RWPE2 (cell line): ENCODE data around the gene DCBLD1.

ENCODE experiments used
- ATAC-seq: fragments of 200-7000 bp; cut with Tn5 transposase; 3 replicates; pipeline ENCODE4 v1.9.1; 2021; ENCODE audit warnings: low read depth
- DNase-seq: peaks from one replicate; pipeline ENCODE4 v3.0.0-alpha.2; 2020; ENCODE audit warnings: low spot score
- H3K27ac ChIP-seq: fragments of 450-650 bp; 2 replicates; pipeline ENCODE4 v1.5.1; 2017; ENCODE audit warnings: mild to moderate bottlenecking; ENCODE audit not compliant: poor library complexity, severe bottlenecking
- H3K27me3 ChIP-seq: fragments of 250-450 bp; sonication (Bioruptor Pico); 2 replicates; pipeline ENCODE4 v1.5.1; 2021; ENCODE audit warnings: mild to moderate bottlenecking, moderate library complexity; ENCODE audit not compliant: insufficient read depth, poor library complexity, severe bottlenecking
- H3K36me3 ChIP-seq: fragments of 250-450 bp; sonication (Bioruptor Pico); 2 replicates; pipeline ENCODE4 v1.5.1; 2020; ENCODE audit warnings: low read depth, mild to moderate bottlenecking, moderate library complexity
- H3K4me1 ChIP-seq: fragments of 250-450 bp; sonication (Bioruptor Pico); 2 replicates; pipeline ENCODE4 v1.5.1; 2021; ENCODE audit warnings: mild to moderate bottlenecking, moderate library complexity; ENCODE audit not compliant: insufficient read depth, poor library complexity, severe bottlenecking
- H3K4me3 ChIP-seq: fragments of 250-450 bp; sonication (Bioruptor Pico); 2 replicates; pipeline ENCODE4 v1.5.1; 2021; ENCODE audit warnings: mild to moderate bottlenecking, moderate library complexity; ENCODE audit not compliant: severe bottlenecking
- H3K9me3 ChIP-seq: fragments of 250-450 bp; sonication (Bioruptor Pico); 2 replicates; pipeline ENCODE4 v1.5.1; 2021; ENCODE audit warnings: mild to moderate bottlenecking, moderate library complexity; ENCODE audit not compliant: severe bottlenecking
- TF ChIP-seq, protein P1 (sequence below): fragments of 450-650 bp; IDR thresholded peaks from one replicate; pipeline ENCODE4 v1.5.1; 2017; ENCODE audit warnings: mild to moderate bottlenecking, moderate library complexity; ENCODE audit not compliant: poor library complexity, severe bottlenecking

DCBLD1 gene

DNA sequence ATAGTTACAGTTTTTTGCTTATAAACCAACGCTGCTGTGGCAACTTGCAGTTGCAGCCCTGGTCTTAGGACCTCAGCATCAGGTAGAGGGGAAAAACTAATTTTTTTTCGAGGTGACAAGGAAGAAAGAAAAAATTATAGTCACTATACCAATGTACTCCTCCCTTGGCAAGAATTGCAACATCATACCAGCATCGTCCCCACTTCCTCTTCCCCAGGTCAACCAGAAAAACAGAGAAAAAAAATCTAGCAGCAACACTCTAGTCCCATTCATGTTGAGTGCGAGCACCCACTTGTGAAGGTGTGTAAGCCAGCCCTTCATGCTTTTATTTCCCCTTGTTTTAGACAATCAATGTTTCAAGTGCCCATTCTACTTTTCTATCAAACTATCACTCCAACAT is 13.1 kb upstream of the DCBLD1 start:
- DNase-seq (no peak), ATAC-seq (no peak)
- Histone ChIP-seq H3K9me3 (no peaks in the 10 kb centered on the region), H3K27ac (no peak overlapping the region), H3K36me3 (no peaks in the 10 kb centered on the region), H3K4me1 (peaks cover 4% of the 10 kb centered on the region), H3K27me3 (no peaks in the 10 kb centered on the region), H3K4me3 (no peak overlapping the region)
- TF ChIP-seq, protein P1, sequence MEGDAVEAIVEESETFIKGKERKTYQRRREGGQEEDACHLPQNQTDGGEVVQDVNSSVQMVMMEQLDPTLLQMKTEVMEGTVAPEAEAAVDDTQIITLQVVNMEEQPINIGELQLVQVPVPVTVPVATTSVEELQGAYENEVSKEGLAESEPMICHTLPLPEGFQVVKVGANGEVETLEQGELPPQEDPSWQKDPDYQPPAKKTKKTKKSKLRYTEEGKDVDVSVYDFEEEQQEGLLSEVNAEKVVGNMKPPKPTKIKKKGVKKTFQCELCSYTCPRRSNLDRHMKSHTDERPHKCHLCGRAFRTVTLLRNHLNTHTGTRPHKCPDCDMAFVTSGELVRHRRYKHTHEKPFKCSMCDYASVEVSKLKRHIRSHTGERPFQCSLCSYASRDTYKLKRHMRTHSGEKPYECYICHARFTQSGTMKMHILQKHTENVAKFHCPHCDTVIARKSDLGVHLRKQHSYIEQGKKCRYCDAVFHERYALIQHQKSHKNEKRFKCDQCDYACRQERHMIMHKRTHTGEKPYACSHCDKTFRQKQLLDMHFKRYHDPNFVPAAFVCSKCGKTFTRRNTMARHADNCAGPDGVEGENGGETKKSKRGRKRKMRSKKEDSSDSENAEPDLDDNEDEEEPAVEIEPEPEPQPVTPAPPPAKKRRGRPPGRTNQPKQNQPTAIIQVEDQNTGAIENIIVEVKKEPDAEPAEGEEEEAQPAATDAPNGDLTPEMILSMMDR: no peak

DNA sequence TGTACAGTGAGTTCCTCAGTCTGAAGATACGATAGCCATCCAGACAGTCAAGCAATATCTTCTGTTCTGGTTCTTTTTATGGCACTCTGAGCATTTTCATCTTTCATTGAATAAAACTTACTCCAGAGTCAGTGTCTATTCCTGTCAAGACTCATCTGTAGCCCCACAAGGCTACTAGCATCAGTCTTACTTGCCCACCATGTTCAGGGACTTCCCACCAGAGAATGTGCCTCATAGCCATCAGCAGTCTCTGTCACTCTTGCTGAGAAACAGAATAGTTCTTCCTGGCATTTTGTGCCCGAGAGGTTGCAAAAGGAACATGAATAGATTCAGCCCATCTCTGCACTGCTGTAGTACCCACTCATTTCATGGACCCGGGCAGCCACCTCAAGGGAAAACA is 12.7 kb upstream of the DCBLD1 start:
- no peak for DNase-seq
- ATAC-seq: no peak
- no peaks in the 10 kb centered on the region for H3K9me3 ChIP-seq
- TF ChIP-seq, protein P1: no peak
- no peaks in the 10 kb centered on the region for H3K27me3 ChIP-seq
- H3K4me1 ChIP-seq: no peaks in the 10 kb centered on the region
- H3K4me3 ChIP-seq: no peak overlapping the region
- H3K27ac ChIP-seq: no peak overlapping the region
- H3K36me3 ChIP-seq: no peaks in the 10 kb centered on the region

DNA sequence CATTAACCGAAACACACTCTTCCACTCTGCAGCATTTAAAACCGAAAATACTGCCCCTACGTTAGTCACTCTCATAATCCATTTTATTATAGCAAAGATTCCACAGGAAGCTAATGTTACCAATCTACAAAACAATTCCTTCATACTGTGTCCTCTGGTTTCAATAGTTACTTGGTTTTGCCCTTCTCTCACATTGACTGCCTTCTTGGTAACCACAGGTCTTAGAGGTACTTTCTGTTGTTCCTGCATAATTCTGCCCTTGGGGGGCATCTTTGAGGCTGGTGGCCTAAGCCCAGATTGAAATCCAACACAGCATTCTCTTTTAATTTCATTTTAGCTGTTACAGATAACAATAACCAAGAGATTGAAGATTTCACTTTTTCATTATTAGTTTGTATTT is 9.8 kb upstream of the DCBLD1 start:
- H3K4me3 ChIP-seq: no peak overlapping the region
- TF ChIP-seq, protein P1: no peak
- no peaks in the 10 kb centered on the region for H3K9me3 ChIP-seq
- H3K36me3 ChIP-seq: no peaks in the 10 kb centered on the region
- DNase-seq: no peak
- no peak for ATAC-seq
- H3K27me3 ChIP-seq: no peaks in the 10 kb centered on the region
- no peak overlapping the region for H3K27ac ChIP-seq
- H3K4me1 ChIP-seq: no peaks in the 10 kb centered on the region

DNA sequence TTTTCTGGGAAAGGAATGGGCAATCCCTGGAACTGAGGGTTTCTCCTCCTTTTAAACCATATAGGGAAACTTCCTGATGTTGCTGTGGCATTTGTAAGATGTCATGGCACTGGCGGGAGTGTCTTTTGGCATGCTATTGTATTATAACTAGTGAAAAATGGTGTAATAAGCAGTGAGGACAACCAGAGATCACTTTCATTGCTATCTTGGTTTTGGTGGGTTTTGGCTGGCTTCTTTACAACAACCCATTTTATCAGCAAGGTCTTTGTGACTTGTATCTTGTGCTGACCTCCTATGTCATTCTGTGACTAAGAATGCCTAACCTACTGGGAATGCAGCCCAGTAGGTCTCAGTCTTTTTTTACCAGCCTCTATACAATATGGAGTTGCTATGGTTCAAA is 9.1 kb upstream of the DCBLD1 start:
- H3K4me3 ChIP-seq: no peak overlapping the region
- TF ChIP-seq, protein P1: no peak
- H3K4me1 ChIP-seq: no peaks in the 10 kb centered on the region
- no peak for DNase-seq
- no peaks in the 10 kb centered on the region for H3K9me3 ChIP-seq
- H3K36me3 ChIP-seq: no peaks in the 10 kb centered on the region
- H3K27ac ChIP-seq: no peak overlapping the region
- no peak for ATAC-seq
- no peaks in the 10 kb centered on the region for H3K27me3 ChIP-seq

DNA sequence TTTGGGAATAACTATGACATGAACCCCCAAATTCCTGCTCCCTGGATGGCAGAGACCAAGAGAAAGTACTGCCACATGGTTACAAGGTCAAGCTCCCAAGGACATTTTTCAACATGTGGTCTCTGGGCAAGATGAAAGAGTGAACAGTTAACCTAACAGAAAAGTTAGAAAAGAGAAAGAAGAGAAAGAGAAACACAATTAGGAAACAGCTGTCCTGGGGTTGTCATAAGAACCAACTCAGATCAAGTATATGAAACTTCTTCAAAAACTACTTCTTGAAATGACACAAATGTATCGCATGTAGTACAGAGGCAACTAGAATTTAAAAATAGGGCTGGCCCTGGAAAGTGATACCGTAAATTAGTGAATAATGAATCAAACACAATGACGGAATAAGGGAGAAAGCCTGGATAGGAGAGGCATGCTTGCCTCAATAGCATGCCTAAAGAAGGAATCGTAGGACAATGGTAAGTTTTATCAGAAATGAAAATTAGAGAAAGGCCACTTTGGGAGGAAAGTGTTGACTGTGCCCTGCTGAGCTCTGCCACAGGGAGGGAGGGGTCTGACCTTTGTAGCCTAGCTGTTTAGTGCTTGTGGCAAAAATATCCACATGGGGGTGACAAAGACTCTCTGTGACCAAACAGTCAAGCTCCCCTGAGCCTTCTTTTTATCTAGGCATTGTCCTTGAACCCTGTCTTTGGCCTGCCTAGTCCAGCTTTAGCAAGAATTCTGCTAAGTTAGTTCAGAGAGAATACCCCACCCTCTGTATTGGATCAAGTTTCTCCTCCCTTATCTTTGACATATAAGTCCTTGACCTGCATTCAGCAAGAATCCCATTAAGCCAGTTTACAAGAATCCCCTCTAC is 4.3 kb upstream of the DCBLD1 start:
- H3K4me3 ChIP-seq: no peak overlapping the region
- no peaks in the 10 kb centered on the region for H3K36me3 ChIP-seq
- no peak overlapping the region for H3K27ac ChIP-seq
- TF ChIP-seq, protein P1: peak; percentile 3
- H3K4me1 ChIP-seq: no peaks in the 10 kb centered on the region
- no peak for DNase-seq
- no peak for ATAC-seq
- no peaks in the 10 kb centered on the region for H3K27me3 ChIP-seq
- H3K9me3 ChIP-seq: no peaks in the 10 kb centered on the region
